ENCODE results near the gene UCKL1.
"Not testable (repeated sequence)": the region's sequence is repeated elsewhere in the genome, so short reads cannot be mapped to it uniquely, and the experiment has no call there.

The UCKL1 gene

GRCh38 chr20:63972312-63973159, 16.3 kb upstream of the UCKL1 start:
- DNase-seq, result no peak

- not testable (repeated sequence) for DNase-seq
These were observed 15.7 kb upstream of the UCKL1 start for GRCh38 chr20:63971960-63972311.

- DNase-seq, result no peak
These were observed 14.7 kb upstream of the UCKL1 start for GRCh38 chr20:63970714-63971431.

- peak; percentile 85 for DNase-seq
These were observed 13.9 kb upstream of the UCKL1 start, which contains the start of gene ZNF512B for GRCh38 chr20:63969838-63970713. Gene ZNF512B (minus strand): TSS chr20:63969930. CDS start chr20:63967950, 1,980 bp downstream.

- peak; percentile 54 for DNase-seq
These were observed 12.9 kb upstream of the UCKL1 start for GRCh38 chr20:63968928-63969760.

GRCh38 chr20:63968136-63968927, 12.1 kb upstream of the UCKL1 start:
- DNase-seq, result no peak

- DNase-seq, result no peak
These were observed 11.3 kb upstream of the UCKL1 start for GRCh38 chr20:63967330-63968135.

GRCh38 chr20:63966944-63967322, 10.7 kb upstream of the UCKL1 start:
- no peak for DNase-seq

- no peak for DNase-seq
These were observed 10.1 kb upstream of the UCKL1 start for GRCh38 chr20:63966172-63966943.

GRCh38 chr20:63964412-63964811, 8.2 kb upstream of the UCKL1 start:
- DNase-seq, result no peak

GRCh38 chr20:63963784-63964301, 7.6 kb upstream of the UCKL1 start:
- no peak for DNase-seq

GRCh38 chr20:63963348-63963741, 7.1 kb upstream of the UCKL1 start:
- no peak for DNase-seq

- no peak for DNase-seq
These were observed 6.5 kb upstream of the UCKL1 start for GRCh38 chr20:63962426-63963347.

- no peak for DNase-seq
These were observed 5.6 kb upstream of the UCKL1 start for GRCh38 chr20:63961664-63962425.

- DNase-seq, result not testable (repeated sequence)
These were observed 4.7 kb upstream of the UCKL1 start for GRCh38 chr20:63960654-63961621.

GRCh38 chr20:63959699-63960075, 3.5 kb upstream of the UCKL1 start:
- DNase-seq, result no peak

All from hematopoietic multipotent progenitor cell treated with erythropoietin and hydrocortisone succinate and interleukin-3 and kit ligand, for 4 days (in vitro differentiated cells).